Endothelial cell of umbilical vein (primary cell): Measurements from ENCODE around the gene KRTAP17-1.

Experiments
- EZH2 ChIP-seq: IDR thresholded peaks from 2 replicates; pipeline ENCODE4 v1.6.1; 2012; ENCODE audit warnings: borderline replicate concordance, low read depth, mild to moderate bottlenecking, moderate library complexity, low read length, inconsistent platforms; ENCODE audit not compliant: severe bottlenecking
- GATA2 ChIP-seq: IDR thresholded peaks from 2 replicates; pipeline ENCODE4 v1.7.0; 2011; ENCODE audit warnings: low read depth, mild to moderate bottlenecking, moderate library complexity, mixed read lengths, low read length; ENCODE audit not compliant: insufficient read length, insufficient read depth
- MYC ChIP-seq: IDR thresholded peaks from one replicate; pipeline ENCODE4 v1.6.1; 2011; ENCODE audit warnings: mild to moderate bottlenecking, low read depth, low read length
- POLR2A ChIP-seq: IDR thresholded peaks from 2 replicates; pipeline ENCODE4 v1.6.1; 2012; ENCODE audit warnings: low read depth, mild to moderate bottlenecking, control low read depth, low read length
- POLR2AphosphoS5 ChIP-seq: IDR thresholded peaks from 2 replicates; pipeline ENCODE4 v1.6.1; 2012; ENCODE audit warnings: low read depth, mild to moderate bottlenecking, control low read depth, low read length, moderate library complexity; ENCODE audit not compliant: insufficient read depth
- TF ChIP-seq, protein P1 (sequence below), 2 donors: IDR thresholded peaks; 1 replicate in 1 of 2; 2 replicates in 1 of 2; pipeline ENCODE4 v1.5.1; 2011; ENCODE audit warnings: low read length in 2 of 2, mild to moderate bottlenecking in 2 of 2, moderate library complexity in 2 of 2, control low read depth in 1 of 2, inconsistent platforms in 1 of 2, low read depth in 1 of 2; ENCODE audit not compliant: insufficient read depth in 1 of 2; ENCODE audit errors: extremely low read depth in 1 of 2
- TF ChIP-seq, protein P2 (sequence below): IDR thresholded peaks from 2 replicates; pipeline ENCODE4 v1.6.1; 2011; ENCODE audit not compliant: insufficient read depth, insufficient read length

DNA sequence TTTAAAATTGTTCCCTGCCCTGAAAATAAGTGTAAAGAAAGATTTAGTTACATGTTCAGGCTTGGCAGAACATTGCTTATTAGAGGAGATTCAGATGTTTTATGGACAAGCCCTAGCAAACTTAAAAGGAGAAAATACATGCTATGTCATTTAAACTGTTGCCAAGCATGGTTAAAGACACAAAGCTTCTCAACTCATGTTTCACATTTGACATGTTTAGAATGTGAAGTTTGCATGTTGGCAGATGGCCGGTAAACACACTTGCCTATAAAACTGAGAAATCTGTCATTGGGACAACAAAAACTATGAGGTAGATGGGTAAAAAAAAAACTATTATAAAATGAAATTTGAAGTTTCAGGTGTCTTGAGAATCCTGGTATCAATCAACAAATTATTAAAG, 18.7 kb downstream of the KRTAP17-1 start:
- TF ChIP-seq, protein P1, sequence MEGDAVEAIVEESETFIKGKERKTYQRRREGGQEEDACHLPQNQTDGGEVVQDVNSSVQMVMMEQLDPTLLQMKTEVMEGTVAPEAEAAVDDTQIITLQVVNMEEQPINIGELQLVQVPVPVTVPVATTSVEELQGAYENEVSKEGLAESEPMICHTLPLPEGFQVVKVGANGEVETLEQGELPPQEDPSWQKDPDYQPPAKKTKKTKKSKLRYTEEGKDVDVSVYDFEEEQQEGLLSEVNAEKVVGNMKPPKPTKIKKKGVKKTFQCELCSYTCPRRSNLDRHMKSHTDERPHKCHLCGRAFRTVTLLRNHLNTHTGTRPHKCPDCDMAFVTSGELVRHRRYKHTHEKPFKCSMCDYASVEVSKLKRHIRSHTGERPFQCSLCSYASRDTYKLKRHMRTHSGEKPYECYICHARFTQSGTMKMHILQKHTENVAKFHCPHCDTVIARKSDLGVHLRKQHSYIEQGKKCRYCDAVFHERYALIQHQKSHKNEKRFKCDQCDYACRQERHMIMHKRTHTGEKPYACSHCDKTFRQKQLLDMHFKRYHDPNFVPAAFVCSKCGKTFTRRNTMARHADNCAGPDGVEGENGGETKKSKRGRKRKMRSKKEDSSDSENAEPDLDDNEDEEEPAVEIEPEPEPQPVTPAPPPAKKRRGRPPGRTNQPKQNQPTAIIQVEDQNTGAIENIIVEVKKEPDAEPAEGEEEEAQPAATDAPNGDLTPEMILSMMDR (IDR thresholded peaks at IDR 0.05; ENCODE audit: extremely low read depth in 1 of 2, insufficient read depth in 1 of 2, low read depth in 1 of 2, low read length in 2 of 2): no peak
- TF ChIP-seq POLR2A (no peak), GATA2 (no peak), EZH2 (no peak), MYC (no peak), POLR2AphosphoS5 (no peak)
- TF ChIP-seq, protein P2, sequence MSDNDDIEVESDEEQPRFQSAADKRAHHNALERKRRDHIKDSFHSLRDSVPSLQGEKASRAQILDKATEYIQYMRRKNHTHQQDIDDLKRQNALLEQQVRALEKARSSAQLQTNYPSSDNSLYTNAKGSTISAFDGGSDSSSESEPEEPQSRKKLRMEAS: no peak
